Measurements from ENCODE around the gene ALOX5AP. TPM values are rescaled to one million over a fixed set of nuclear protein-coding genes. Genes with fewer than 3 reads are reported as not detected.

ALOX5AP gene
- total RNA-seq, 1 experiment from 2014 or later: not detected

- Histone ChIP-seq H4K20me1 (ENCODE audit: low read length) (no peaks in the 10 kb centered on the region), H3K4me3 (ENCODE audit: low read length) (no peak overlapping the region), H3K79me2 (ENCODE audit: low read length) (no peaks in the 10 kb centered on the region), H3K9ac (ENCODE audit: low read length) (no peak overlapping the region), H3K9me2 (replicated peaks; ENCODE audit: low read length) (no peaks in the 10 kb centered on the region), H3K27me3 (ENCODE audit: low read length) (no peaks in the 10 kb centered on the region), H3K9me3 (ENCODE audit: low read length) (no peaks in the 10 kb centered on the region), H3F3A (ENCODE audit: low read length, unreplicated experiment) (no peaks in the 10 kb centered on the region), H3K36me3 (ENCODE audit: low read depth, low read length) (no peaks in the 10 kb centered on the region), H3K27ac (ENCODE audit: low read length) (no peak overlapping the region), H2AFZ (ENCODE audit: low read length) (no peak overlapping the region), H3K4me2 (ENCODE audit: low read length) (no peak overlapping the region), H3K4me1 (ENCODE audit: insufficient read depth, low read length) (no peaks in the 10 kb centered on the region)
- TF ChIP-seq CTCF (conservative IDR thresholded peaks at IDR 0.05; ENCODE audit: low read depth, low read length): no peak
- TF ChIP-seq EZH2phosphoT487 (IDR thresholded peaks at IDR 0.05; ENCODE audit: borderline replicate concordance, low read length): no peak
- no peak for TF ChIP-seq EZH2 (IDR thresholded peaks at IDR 0.05; ENCODE audit: low read length, unreplicated experiment)
- DNase-seq (no peak), ATAC-seq (no peak)
- BruUV-seq (replicated peaks): no TSS peak
- intact Hi-C loops (cut with micrococcal nuclease): no loop called here
- POLR2A ChIA-PET (ENCODE audit: unreplicated experiment): no interaction called here
- CTCF ChIA-PET: no interaction called here
Observed at GRCh38 chr13:30697996-30698401, 37.3 kb upstream of the ALOX5AP start.

- H2AFZ ChIP-seq (ENCODE audit: low read length): no peak overlapping the region
- no peaks in the 10 kb centered on the region for H3K79me2 ChIP-seq (ENCODE audit: low read length)
- intact Hi-C loops (cut with micrococcal nuclease): no loop called here
- H3K4me1 ChIP-seq (ENCODE audit: insufficient read depth, low read length): no peaks in the 10 kb centered on the region
- no peaks in the 10 kb centered on the region for H3K9me2 ChIP-seq (replicated peaks; ENCODE audit: low read length)
- ATAC-seq: no peak
- no peak overlapping the region for H3K4me2 ChIP-seq (ENCODE audit: low read length)
- H4K20me1 ChIP-seq (ENCODE audit: low read length): no peaks in the 10 kb centered on the region
- no peak for TF ChIP-seq EZH2phosphoT487 (IDR thresholded peaks at IDR 0.05; ENCODE audit: borderline replicate concordance, low read length)
- TF ChIP-seq CTCF (conservative IDR thresholded peaks at IDR 0.05; ENCODE audit: low read depth, low read length): no peak
- no peak for TF ChIP-seq EZH2 (IDR thresholded peaks at IDR 0.05; ENCODE audit: low read length, unreplicated experiment)
- no peaks in the 10 kb centered on the region for H3K9me3 ChIP-seq (ENCODE audit: low read length)
- no peak for DNase-seq
- no peaks in the 10 kb centered on the region for H3F3A ChIP-seq (ENCODE audit: low read length, unreplicated experiment)
- H3K4me3 ChIP-seq (ENCODE audit: low read length): no peak overlapping the region
- H3K27ac ChIP-seq (ENCODE audit: low read length): no peak overlapping the region
- CTCF ChIA-PET: no interaction called here
- H3K9ac ChIP-seq (ENCODE audit: low read length): no peak overlapping the region
- no peaks in the 10 kb centered on the region for H3K27me3 ChIP-seq (ENCODE audit: low read length)
- no TSS peak for BruUV-seq (replicated peaks)
- no peaks in the 10 kb centered on the region for H3K36me3 ChIP-seq (ENCODE audit: low read depth, low read length)
- POLR2A ChIA-PET (ENCODE audit: unreplicated experiment): no interaction called here
Observed at GRCh38 chr13:30698488-30699005, 36.8 kb upstream of the ALOX5AP start.

GRCh38 chr13:30700364-30700763 is 35.0 kb upstream of the ALOX5AP start:
- Histone ChIP-seq H3K4me1 (ENCODE audit: insufficient read depth, low read length) (peaks cover under 1% of the 10 kb centered on the region; the same call in 1 of the 2 replicates), H4K20me1 (ENCODE audit: low read length) (no peaks in the 10 kb centered on the region), H3K9ac (ENCODE audit: low read length) (no peak overlapping the region), H3K4me3 (ENCODE audit: low read length) (no peak overlapping the region), H3K9me3 (ENCODE audit: low read length) (no peaks in the 10 kb centered on the region), H3F3A (ENCODE audit: low read length, unreplicated experiment) (no peaks in the 10 kb centered on the region), H2AFZ (ENCODE audit: low read length) (no peak overlapping the region), H3K9me2 (replicated peaks; ENCODE audit: low read length) (no peaks in the 10 kb centered on the region), H3K36me3 (ENCODE audit: low read depth, low read length) (no peaks in the 10 kb centered on the region), H3K27ac (ENCODE audit: low read length) (no peak overlapping the region), H3K27me3 (ENCODE audit: low read length) (no peaks in the 10 kb centered on the region), H3K79me2 (ENCODE audit: low read length) (no peaks in the 10 kb centered on the region), H3K4me2 (ENCODE audit: low read length) (no peak overlapping the region)
- BruUV-seq (replicated peaks): no TSS peak
- no peak for DNase-seq
- ChIA-PET CTCF (interaction anchor here (0.7 kb wide), 1 partner anchor 166 kb away, joined by 3 read pairs; no protein-coding TSS in a partner anchor), POLR2A (ENCODE audit: unreplicated experiment) (no interaction called here)
- intact Hi-C loops (cut with micrococcal nuclease): no loop called here
- ATAC-seq: no peak
- no peak for TF ChIP-seq CTCF (conservative IDR thresholded peaks at IDR 0.05; ENCODE audit: low read depth, low read length)
- TF ChIP-seq EZH2phosphoT487 (IDR thresholded peaks at IDR 0.05; ENCODE audit: borderline replicate concordance, low read length): no peak
- no peak for TF ChIP-seq EZH2 (IDR thresholded peaks at IDR 0.05; ENCODE audit: low read length, unreplicated experiment)

All from PC-3 (cell line).